ENCODE data around the gene CFAP97. TPM values are rescaled to one million over a fixed set of nuclear protein-coding genes. Genes with fewer than 3 reads are reported as not detected.
"Not testable (repeated sequence)": the region's sequence is repeated elsewhere in the genome, so short reads cannot be mapped to it uniquely, and the experiment has no call there.

CFAP97 gene
- polyA plus RNA-seq, 1 donor (not counting 4 experiments of a cell fraction or from before 2014, with no cell fraction given) = 24.9 TPM

DNA sequence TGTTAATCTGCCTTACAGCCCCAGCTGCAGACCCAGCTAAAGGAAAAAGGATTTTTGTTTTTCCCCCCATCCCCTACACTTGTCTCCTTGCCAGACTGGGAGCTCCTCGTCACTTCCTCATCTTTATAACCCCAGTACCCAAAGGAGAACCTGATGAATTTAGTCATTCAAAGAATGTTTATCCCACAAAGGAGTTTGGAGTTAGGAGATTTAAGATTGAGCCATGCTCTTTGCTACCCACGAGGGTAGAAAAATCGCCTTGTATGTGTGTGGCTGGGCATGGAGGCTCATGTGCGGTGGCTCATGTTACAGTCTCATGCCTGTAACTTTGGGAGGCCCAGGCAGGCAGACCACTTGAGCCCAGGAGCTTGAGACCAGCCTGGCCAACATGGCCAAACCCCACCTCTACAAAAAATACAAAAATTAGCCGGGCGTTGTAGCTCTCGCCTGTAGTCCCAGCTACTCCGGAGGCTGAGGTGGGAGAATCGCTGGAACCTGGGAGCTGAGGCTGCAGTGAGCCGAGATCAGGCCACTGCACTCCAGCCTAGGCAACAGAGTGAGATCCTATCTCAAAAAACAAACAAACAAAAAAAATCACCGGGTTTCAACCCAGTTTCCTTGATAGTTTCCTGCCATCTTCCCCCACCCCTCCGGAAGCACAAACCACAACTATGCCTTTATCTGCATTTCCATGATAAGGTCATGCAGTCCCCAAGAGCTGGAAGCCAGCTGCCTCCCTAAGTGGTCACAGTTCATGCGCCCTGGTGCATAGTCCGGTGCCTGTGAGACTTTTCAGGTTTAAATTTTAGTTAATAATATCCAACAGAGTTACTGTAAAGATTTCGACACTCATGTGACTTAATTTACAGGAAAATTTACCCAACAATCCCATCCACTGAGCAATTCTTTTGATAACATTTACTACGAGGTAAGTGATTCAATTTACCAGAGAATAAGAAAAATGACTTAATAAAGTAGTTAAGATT, 1.5 kb downstream of the CFAP97 start:
- Histone ChIP-seq H3K27me3 (ENCODE audit: control insufficient read depth, extremely low read depth, insufficient read depth, low read length) (no peaks in the 10 kb centered on the region), H3K9me1 (ENCODE audit: control insufficient read depth, extremely low read depth, insufficient read depth, low read length) (peaks cover 3% of the 10 kb centered on the region), H3K4me3 (ENCODE audit: control insufficient read depth in 2 of 3, extremely low read depth in 1 of 3, insufficient read depth in 2 of 3, low read depth in 1 of 3, low read length in 3 of 3) (peak overlapping the region; percentile 52 to 89 (median 72)), H3K4me2 (ENCODE audit: control insufficient read depth, extremely low read depth, insufficient read depth, low read depth, low read length) (peak overlapping the region; percentile 90), H2AFZ (ENCODE audit: control insufficient read depth, low read length) (no peak overlapping the region), H3K36me3 (ENCODE audit: control insufficient read depth in 2 of 2, extremely low read depth in 1 of 2, insufficient read depth in 2 of 2, low read length in 2 of 2) (peaks cover 0 to 3% of the 10 kb centered on the region in 2 experiments), H3K27ac (ENCODE audit: control insufficient read depth, insufficient read depth, low read length) (no peak overlapping the region), H4K20me1 (ENCODE audit: control insufficient read depth, extremely low read depth, insufficient read depth, low read length) (no peaks in the 10 kb centered on the region), H3K79me2 (ENCODE audit: control insufficient read depth, insufficient read depth, low read length) (peaks cover 19% of the 10 kb centered on the region), H3K9me3 (ENCODE audit: control insufficient read depth, low read depth, low read length) (no peaks in the 10 kb centered on the region), H3K9ac (ENCODE audit: control insufficient read depth, extremely low read depth, insufficient read depth, low read length) (no peak overlapping the region), H3K4me1 (ENCODE audit: control insufficient read depth, extremely low read depth, insufficient read depth, low read length) (peaks cover 17% of the 10 kb centered on the region)
- DNase-seq (ENCODE audit: low read depth, low spot score) (no peak), FAIRE-seq (no peak)
- dilution Hi-C loops (cut with MboI; ENCODE audit: extremely low pct_ligation_motif_present, low sequenced_read_pairs) = no loop called here
- TF ChIP-seq EZH2 (IDR thresholded peaks at IDR 0.05; ENCODE audit: low read length) = no peak
- TF ChIP-seq CTCF (optimal IDR thresholded peaks at IDR 0.05 in 1 of 3, IDR thresholded peaks at IDR 0.05 in 1 of 3, conservative IDR thresholded peaks at IDR 0.05 in 1 of 3; ENCODE audit: extremely low read depth in 1 of 3, insufficient read depth in 2 of 3, low read length in 3 of 3) = no peak

GRCh38 chr4:185198189-185198588, 5.6 kb downstream of the CFAP97 start:
- H3K9ac ChIP-seq (ENCODE audit: control insufficient read depth, extremely low read depth, insufficient read depth, low read length); H3K9me3 ChIP-seq (ENCODE audit: control insufficient read depth, low read depth, low read length); H3K4me3 ChIP-seq (ENCODE audit: control insufficient read depth in 2 of 3, extremely low read depth in 1 of 3, insufficient read depth in 2 of 3, low read depth in 1 of 3, low read length in 3 of 3); DNase-seq (ENCODE audit: low read depth, low spot score); H3K36me3 ChIP-seq (ENCODE audit: control insufficient read depth in 2 of 2, extremely low read depth in 1 of 2, insufficient read depth in 2 of 2, low read length in 2 of 2); FAIRE-seq; H3K4me2 ChIP-seq (ENCODE audit: control insufficient read depth, extremely low read depth, insufficient read depth, low read depth, low read length); H3K27ac ChIP-seq (ENCODE audit: control insufficient read depth, insufficient read depth, low read length); H3K9me1 ChIP-seq (ENCODE audit: control insufficient read depth, extremely low read depth, insufficient read depth, low read length); dilution Hi-C loops (cut with MboI; ENCODE audit: extremely low pct_ligation_motif_present, low sequenced_read_pairs); H4K20me1 ChIP-seq (ENCODE audit: control insufficient read depth, extremely low read depth, insufficient read depth, low read length); H3K4me1 ChIP-seq (ENCODE audit: control insufficient read depth, extremely low read depth, insufficient read depth, low read length); H3K27me3 ChIP-seq (ENCODE audit: control insufficient read depth, extremely low read depth, insufficient read depth, low read length); H2AFZ ChIP-seq (ENCODE audit: control insufficient read depth, low read length): not testable (repeated sequence)
- H3K79me2 ChIP-seq (ENCODE audit: control insufficient read depth, insufficient read depth, low read length) = peaks cover 35% of the 10 kb centered on the region

Measured in keratinocyte (primary cell).